Germinal center (tissue), 1 donor: ENCODE results near the gene IQGAP2.
"Not testable (repeated sequence)": the region's sequence is repeated elsewhere in the genome, so short reads cannot be mapped to it uniquely, and the experiment has no call there.

Experiments used
- DNase-seq: peaks from one replicate; pipeline ENCODE4 v3.0.0; 2012; ENCODE audit warnings: mixed read lengths, low spot score

IQGAP2 gene

GRCh38 chr5:76660360-76660759, 257.3 kb downstream of the IQGAP2 start:
- DNase-seq = no peak

- DNase-seq = no peak
Measured at GRCh38 chr5:76662521-76662920, 259.4 kb downstream of the IQGAP2 start.

GRCh38 chr5:76663573-76663972, 260.5 kb downstream of the IQGAP2 start:
- DNase-seq = no peak

- no peak for DNase-seq
Measured at GRCh38 chr5:76664079-76664478, 261.0 kb downstream of the IQGAP2 start.

- no peak for DNase-seq
Measured at GRCh38 chr5:76667495-76667894, 264.4 kb downstream of the IQGAP2 start.

- no peak for DNase-seq
Measured at GRCh38 chr5:76669245-76669644, 266.2 kb downstream of the IQGAP2 start.

- DNase-seq = no peak
Measured at GRCh38 chr5:76670508-76670907, 267.4 kb downstream of the IQGAP2 start.

GRCh38 chr5:76672242-76672641, 269.2 kb downstream of the IQGAP2 start:
- DNase-seq = no peak

GRCh38 chr5:76673125-76673524, 270.0 kb downstream of the IQGAP2 start:
- no peak for DNase-seq

GRCh38 chr5:76674330-76675066, 271.4 kb downstream of the IQGAP2 start:
- no peak for DNase-seq

- DNase-seq = no peak
Measured at GRCh38 chr5:76675364-76675763, 272.3 kb downstream of the IQGAP2 start.

GRCh38 chr5:76677849-76678472, 274.9 kb downstream of the IQGAP2 start:
- no peak for DNase-seq

GRCh38 chr5:76679231-76679630, 276.1 kb downstream of the IQGAP2 start:
- no peak for DNase-seq

- DNase-seq = not testable (repeated sequence)
Measured at GRCh38 chr5:76680826-76681225, 277.7 kb downstream of the IQGAP2 start.

- no peak for DNase-seq
Measured at GRCh38 chr5:76681287-76681686, 278.2 kb downstream of the IQGAP2 start.

- no peak for DNase-seq
Measured at GRCh38 chr5:76682387-76682786, 279.3 kb downstream of the IQGAP2 start.

GRCh38 chr5:76683816-76684731, 281.0 kb downstream of the IQGAP2 start:
- no peak for DNase-seq

GRCh38 chr5:76684756-76685519, 281.9 kb downstream of the IQGAP2 start:
- no peak for DNase-seq

- no peak for DNase-seq
Measured at GRCh38 chr5:76685704-76686103, 282.6 kb downstream of the IQGAP2 start.

- no peak for DNase-seq
Measured at GRCh38 chr5:76688212-76688611, 285.1 kb downstream of the IQGAP2 start.

- no peak for DNase-seq
Measured at GRCh38 chr5:76688836-76689235, 285.8 kb downstream of the IQGAP2 start.
